Neural progenitor cell (in vitro differentiated cells): ENCODE results near the gene SCAPER. TPM values are rescaled to one million over a fixed set of nuclear protein-coding genes. Genes with fewer than 3 reads are reported as not detected.

Experiments used
- DNase-seq: peaks from one replicate; pipeline ENCODE4 v3.0.0-alpha.2; 2016; ENCODE audit warnings: low spot score
- H2AFZ ChIP-seq: fragments of 200-600 bp; sonication (generic); replicated peaks from 2 replicates; pipeline ENCODE4 v1.6.1; 2016; ENCODE audit warnings: antibody characterized with exemption
- H3F3A ChIP-seq: fragments of 200-600 bp; sonication (generic); 2 replicates; pipeline ENCODE4 v1.6.1; 2016; ENCODE audit warnings: antibody characterized with exemption, low read depth
- H3K27ac ChIP-seq: fragments of 200-600 bp; sonication (generic); 2 replicates; pipeline ENCODE4 v1.5.1; 2016; ENCODE audit warnings: mild to moderate bottlenecking
- H3K27me3 ChIP-seq: fragments of 200-600 bp; sonication (generic); 2 replicates; pipeline ENCODE4 v1.6.1; 2016; ENCODE audit warnings: mild to moderate bottlenecking, moderate library complexity
- H3K36me3 ChIP-seq: fragments of 200-600 bp; sonication (generic); 2 replicates; pipeline ENCODE4 v1.5.1; 2016
- H3K4me1 ChIP-seq: fragments of 200-600 bp; sonication (generic); 2 replicates; pipeline ENCODE4 v1.6.1; 2016; ENCODE audit warnings: mixed run types
- H3K4me2 ChIP-seq: fragments of 200-600 bp; sonication (generic); 2 replicates; pipeline ENCODE4 v1.6.1; 2016
- H3K4me3 ChIP-seq: fragments of 200-600 bp; sonication (generic); 2 replicates; pipeline ENCODE4 v1.5.1; 2016
- H3K79me2 ChIP-seq: fragments of 200-600 bp; sonication (generic); 2 replicates; pipeline ENCODE4 v1.6.1; 2016; ENCODE audit warnings: low read depth
- H3K9ac ChIP-seq: fragments of 200-600 bp; sonication (generic); 2 replicates; pipeline ENCODE4 v1.6.1; 2016
- H3K9me3 ChIP-seq: fragments of 200-600 bp; sonication (generic); 2 replicates; pipeline ENCODE4 v1.5.1; 2016; ENCODE audit warnings: low read depth
- H4K20me1 ChIP-seq: fragments of 200-600 bp; sonication (generic); 2 replicates; pipeline ENCODE4 v1.6.1; 2016; ENCODE audit warnings: low read depth
- H3K27ac Mint-ChIP-seq: 3 replicates; pipeline ENCODE4 v1.8.0; 2021; ENCODE audit warnings: mixed read lengths
- H3K27me3 Mint-ChIP-seq: 2 replicates; pipeline ENCODE4 v1.8.0; 2022; ENCODE audit warnings: low read depth, mild to moderate bottlenecking, inconsistent platforms, moderate library complexity, mixed read lengths; ENCODE audit not compliant: insufficient read depth
- H3K36me3 Mint-ChIP-seq: 3 replicates; pipeline ENCODE4 v1.8.0; 2021; ENCODE audit warnings: mixed read lengths
- H3K4me1 Mint-ChIP-seq: 3 replicates; pipeline ENCODE4 v1.8.0; 2021; ENCODE audit warnings: mixed read lengths
- H3K4me3 Mint-ChIP-seq: 3 replicates; pipeline ENCODE4 v1.8.0; 2021; ENCODE audit warnings: mild to moderate bottlenecking, moderate library complexity, mixed read lengths
- H3K9me3 Mint-ChIP-seq: 3 replicates; pipeline ENCODE4 v1.8.0; 2020; ENCODE audit warnings: mixed read lengths
- CTCF ChIP-seq: fragments of 200-600 bp; sonication (generic); IDR thresholded peaks from 2 replicates; pipeline ENCODE4 v1.5.1; 2017; ENCODE audit warnings: antibody characterized with exemption, mild to moderate bottlenecking
- EZH2 ChIP-seq: fragments of 200-600 bp; sonication (generic); IDR thresholded peaks from 2 replicates; pipeline ENCODE4 v1.6.1; 2017; ENCODE audit warnings: antibody characterized with exemption, mild to moderate bottlenecking, moderate library complexity
- EZH2phosphoT487 ChIP-seq: fragments of 200-600 bp; sonication (generic); IDR thresholded peaks from 2 replicates; pipeline ENCODE4 v1.6.1; 2017; ENCODE audit warnings: antibody characterized with exemption
- total RNA-seq: library from RNA; depleted of rRNA; stranded (reverse); fragments of >200 nt; gene quantifications from 2 replicates; pipeline ENCODE4 v1.2.3, GENCODE V29; 2015; ENCODE audit warnings: low replicate concordance

SCAPER gene
- total RNA-seq, 1 donor from 2014 or later = 20.4 TPM

- Histone ChIP-seq H4K20me1 (no peaks in the 10 kb centered on the region), H3K4me2 (no peak overlapping the region), H3K36me3 (no peaks in the 10 kb centered on the region), H3K9me3 (no peaks in the 10 kb centered on the region), H3K27ac (no peak overlapping the region), H3K9ac (no peak overlapping the region), H3K27me3 (no peaks in the 10 kb centered on the region), H3K79me2 (no peaks in the 10 kb centered on the region), H3K4me1 (peaks cover 13% of the 10 kb centered on the region), H3F3A (no peaks in the 10 kb centered on the region), H3K4me3 (no peak overlapping the region), H2AFZ (no peak overlapping the region)
- no peak overlapping the region for H3K4me3 Mint-ChIP-seq
- no peak for TF ChIP-seq EZH2
- no peak for TF ChIP-seq EZH2phosphoT487
- no peak for TF ChIP-seq CTCF
- H3K27ac Mint-ChIP-seq = no peak overlapping the region
- no peak for DNase-seq
- H3K9me3 Mint-ChIP-seq = no peaks in the 10 kb centered on the region
- H3K27me3 Mint-ChIP-seq = peaks cover 2% of the 10 kb centered on the region
- peaks cover 10% of the 10 kb centered on the region for H3K4me1 Mint-ChIP-seq
- peaks cover 5% of the 10 kb centered on the region for H3K36me3 Mint-ChIP-seq
These were observed 527.9 kb downstream of the SCAPER start for GRCh38 chr15:76377217-76377616.

GRCh38 chr15:76376816-76377215, 528.3 kb downstream of the SCAPER start:
- Mint-ChIP-seq H3K27ac (no peak overlapping the region), H3K27me3 (peaks cover 2% of the 10 kb centered on the region), H3K36me3 (peaks cover 9% of the 10 kb centered on the region), H3K4me1 (peaks cover 10% of the 10 kb centered on the region), H3K4me3 (no peak overlapping the region), H3K9me3 (no peaks in the 10 kb centered on the region)
- no peak overlapping the region for H3K4me2 ChIP-seq
- H3F3A ChIP-seq = no peaks in the 10 kb centered on the region
- no peaks in the 10 kb centered on the region for H4K20me1 ChIP-seq
- H3K4me1 ChIP-seq = peaks cover 13% of the 10 kb centered on the region
- TF ChIP-seq CTCF (no peak), EZH2 (no peak), EZH2phosphoT487 (no peak)
- H3K79me2 ChIP-seq = no peaks in the 10 kb centered on the region
- no peak overlapping the region for H3K4me3 ChIP-seq
- H3K36me3 ChIP-seq = no peaks in the 10 kb centered on the region
- no peaks in the 10 kb centered on the region for H3K9me3 ChIP-seq
- H3K27ac ChIP-seq = no peak overlapping the region
- no peaks in the 10 kb centered on the region for H3K27me3 ChIP-seq
- H2AFZ ChIP-seq = no peak overlapping the region
- H3K9ac ChIP-seq = no peak overlapping the region
- DNase-seq = no peak

GRCh38 chr15:76376029-76376428, 529.1 kb downstream of the SCAPER start:
- Mint-ChIP-seq H3K27me3 (peaks cover 2% of the 10 kb centered on the region), H3K9me3 (no peaks in the 10 kb centered on the region), H3K4me1 (peaks cover 10% of the 10 kb centered on the region), H3K36me3 (peaks cover 9% of the 10 kb centered on the region), H3K27ac (no peak overlapping the region), H3K4me3 (no peak overlapping the region)
- H3K4me3 ChIP-seq = no peak overlapping the region
- H3K4me2 ChIP-seq = no peak overlapping the region
- no peaks in the 10 kb centered on the region for H3K79me2 ChIP-seq
- H3K27me3 ChIP-seq = no peaks in the 10 kb centered on the region
- peaks cover 13% of the 10 kb centered on the region for H3K4me1 ChIP-seq
- DNase-seq = peak; percentile 39
- no peak overlapping the region for H3K9ac ChIP-seq
- no peak overlapping the region for H3K27ac ChIP-seq
- no peak overlapping the region for H2AFZ ChIP-seq
- H3K36me3 ChIP-seq = no peaks in the 10 kb centered on the region
- no peaks in the 10 kb centered on the region for H3F3A ChIP-seq
- no peaks in the 10 kb centered on the region for H4K20me1 ChIP-seq
- TF ChIP-seq EZH2phosphoT487 (no peak), CTCF (no peak), EZH2 (no peak)
- H3K9me3 ChIP-seq = no peaks in the 10 kb centered on the region
